Left ventricle myocardium inferior (tissue), 1 donor: Measurements from ENCODE around the gene PDE8A. TPM values are rescaled to one million over a fixed set of nuclear protein-coding genes. Genes with fewer than 3 reads are reported as not detected.

Source experiments
- DNase-seq: peaks from one replicate; pipeline ENCODE4 v3.0.0-alpha.2; 2020
- H3K27ac ChIP-seq: fragments of 200-600 bp; replicated peaks from 2 replicates; pipeline ENCODE4 v1.8.0; 2021
- H3K27me3 ChIP-seq: fragments of 200-600 bp; 2 replicates; pipeline ENCODE4 v1.8.0; 2021; ENCODE audit warnings: low read depth
- H3K36me3 ChIP-seq: fragments of 200-600 bp; 2 replicates; pipeline ENCODE4 v1.8.0; 2021
- H3K4me1 ChIP-seq: fragments of 200-600 bp; 2 replicates; pipeline ENCODE4 v1.8.0; 2021
- H3K4me3 ChIP-seq: fragments of 200-600 bp; 2 replicates; pipeline ENCODE4 v1.8.0; 2021; ENCODE audit warnings: mild to moderate bottlenecking, moderate library complexity
- H3K9me3 ChIP-seq: fragments of 200-600 bp; replicated peaks from 2 replicates; pipeline ENCODE4 v1.8.0; 2021
- intact Hi-C: fragments of 100-400 bp; cut with micrococcal nuclease; formaldehyde crosslinking; loops from one replicate; pipeline ENCODE4 v1.11.0; 2022
- total RNA-seq: library from RNA; stranded (reverse); fragmentation: NEBNext Ultra II Directional; extraction: Animal tissue kit (Norgen Biotek cat#: 25700); gene quantifications from one replicate; pipeline ENCODE4 v1.2.1, GENCODE V29; 2021
- TF ChIP-seq, protein P1 (sequence below): fragments of 200-600 bp; IDR thresholded peaks from 2 replicates; pipeline ENCODE4 v1.8.0; 2021; ENCODE audit warnings: antibody characterized with exemption, mild to moderate bottlenecking, borderline replicate concordance
- donor health status: DM: no; HTN: yes; CAD: no; lungs with severe emphysema.

The PDE8A gene
- total RNA-seq, 1 donor from 2014 or later = 17.8 TPM

DNA sequence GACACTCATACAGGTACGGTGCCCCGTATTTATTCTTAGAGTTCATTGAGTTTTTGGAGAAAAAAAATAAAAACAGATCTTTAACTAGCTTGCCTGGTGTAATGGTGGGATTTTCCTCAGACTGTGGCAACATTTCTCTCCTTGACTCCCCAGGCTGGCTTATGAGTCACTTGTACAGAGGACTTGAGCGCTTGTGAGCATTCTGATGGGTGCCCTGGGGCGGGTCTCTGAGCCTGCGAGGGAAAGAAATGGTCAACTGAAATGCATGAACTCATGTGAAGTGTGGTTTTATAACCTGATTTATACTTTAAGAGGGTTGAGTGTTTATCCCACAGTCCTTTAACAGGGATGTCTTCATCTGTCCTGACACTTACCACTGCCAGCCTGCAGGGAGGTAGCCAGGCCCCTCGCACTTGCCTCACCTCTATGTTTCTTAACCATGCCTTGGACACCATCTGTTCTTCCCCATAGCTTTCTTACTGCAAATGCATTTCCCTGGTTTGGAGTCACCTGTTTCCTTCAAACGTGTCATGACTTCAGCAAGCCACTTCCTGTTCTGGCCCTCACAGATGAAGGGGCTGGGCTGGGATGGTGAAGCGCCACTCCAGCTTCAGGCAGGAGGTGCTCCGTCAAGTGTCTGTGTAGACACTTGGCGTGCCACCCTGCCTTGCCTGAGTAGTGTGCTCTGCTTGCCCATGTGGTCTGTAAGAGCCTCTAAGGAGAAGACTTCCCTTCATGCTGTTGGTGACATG is 118.7 kb downstream of the PDE8A start:
- intact Hi-C loops = no loop called here
- Histone ChIP-seq H3K4me1 (no peaks in the 10 kb centered on the region), H3K9me3 (no peaks in the 10 kb centered on the region), H3K27me3 (no peaks in the 10 kb centered on the region), H3K4me3 (no peak overlapping the region), H3K27ac (no peak overlapping the region), H3K36me3 (peaks cover 41% of the 10 kb centered on the region)
- no peak for DNase-seq
- TF ChIP-seq, protein P1, sequence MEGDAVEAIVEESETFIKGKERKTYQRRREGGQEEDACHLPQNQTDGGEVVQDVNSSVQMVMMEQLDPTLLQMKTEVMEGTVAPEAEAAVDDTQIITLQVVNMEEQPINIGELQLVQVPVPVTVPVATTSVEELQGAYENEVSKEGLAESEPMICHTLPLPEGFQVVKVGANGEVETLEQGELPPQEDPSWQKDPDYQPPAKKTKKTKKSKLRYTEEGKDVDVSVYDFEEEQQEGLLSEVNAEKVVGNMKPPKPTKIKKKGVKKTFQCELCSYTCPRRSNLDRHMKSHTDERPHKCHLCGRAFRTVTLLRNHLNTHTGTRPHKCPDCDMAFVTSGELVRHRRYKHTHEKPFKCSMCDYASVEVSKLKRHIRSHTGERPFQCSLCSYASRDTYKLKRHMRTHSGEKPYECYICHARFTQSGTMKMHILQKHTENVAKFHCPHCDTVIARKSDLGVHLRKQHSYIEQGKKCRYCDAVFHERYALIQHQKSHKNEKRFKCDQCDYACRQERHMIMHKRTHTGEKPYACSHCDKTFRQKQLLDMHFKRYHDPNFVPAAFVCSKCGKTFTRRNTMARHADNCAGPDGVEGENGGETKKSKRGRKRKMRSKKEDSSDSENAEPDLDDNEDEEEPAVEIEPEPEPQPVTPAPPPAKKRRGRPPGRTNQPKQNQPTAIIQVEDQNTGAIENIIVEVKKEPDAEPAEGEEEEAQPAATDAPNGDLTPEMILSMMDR = no peak

DNA sequence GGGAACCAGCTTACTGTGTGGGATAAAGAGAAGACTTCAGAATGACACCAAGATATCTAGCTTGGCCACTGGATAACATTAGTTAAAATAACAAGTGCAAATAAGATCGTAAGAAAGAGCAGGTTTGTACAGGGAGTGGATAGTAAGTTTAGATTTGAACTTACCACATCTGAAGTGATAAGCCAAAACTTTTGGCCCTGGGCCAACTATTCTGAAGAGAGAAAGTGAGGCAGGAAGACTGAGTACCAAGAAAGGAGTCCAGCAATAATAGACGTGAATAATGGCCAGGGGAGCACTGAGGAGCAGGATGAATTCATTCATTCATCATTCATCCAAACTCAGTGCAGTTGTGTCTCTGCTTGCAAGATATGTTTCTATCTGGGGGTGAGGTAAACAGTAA is 122.9 kb downstream of the PDE8A start:
- H3K27me3 ChIP-seq = no peaks in the 10 kb centered on the region

DNA sequence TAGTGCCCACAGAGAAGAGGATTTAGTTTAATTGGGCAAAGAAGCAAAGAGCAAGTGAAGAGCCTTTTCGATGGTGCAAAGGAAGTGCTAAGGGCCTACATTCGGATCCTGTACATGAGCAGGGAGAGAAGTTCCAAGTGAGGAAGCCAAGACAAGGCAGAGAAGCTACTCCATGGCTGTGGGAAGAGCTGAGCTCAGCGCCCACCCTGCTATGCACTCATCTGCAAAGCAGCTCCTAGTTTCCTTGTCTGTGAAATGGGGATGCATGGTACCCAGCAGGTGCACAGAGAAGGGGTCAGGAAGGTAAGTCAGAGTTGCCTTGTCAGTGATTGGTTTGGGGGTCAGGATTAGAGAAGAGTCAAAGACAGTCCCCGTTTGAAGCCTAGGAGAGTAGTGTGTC is 126.5 kb downstream of the PDE8A start:
- Histone ChIP-seq H3K9me3 (no peaks in the 10 kb centered on the region), H3K27me3 (no peaks in the 10 kb centered on the region), H3K36me3 (peaks cover 21% of the 10 kb centered on the region), H3K4me3 (no peak overlapping the region), H3K4me1 (no peaks in the 10 kb centered on the region), H3K27ac (no peak overlapping the region)
- DNase-seq = no peak
- intact Hi-C loops = no loop called here
- TF ChIP-seq, protein P1 = no peak

More for the DNA sequence above, 122.9 kb downstream of the PDE8A start:
- TF ChIP-seq, protein P1 = no peak
- intact Hi-C loops = no loop called here
- Histone ChIP-seq H3K9me3 (no peaks in the 10 kb centered on the region), H3K27ac (no peak overlapping the region), H3K36me3 (peaks cover 27% of the 10 kb centered on the region), H3K4me1 (no peaks in the 10 kb centered on the region), H3K4me3 (no peak overlapping the region)
- no peak for DNase-seq

DNA sequence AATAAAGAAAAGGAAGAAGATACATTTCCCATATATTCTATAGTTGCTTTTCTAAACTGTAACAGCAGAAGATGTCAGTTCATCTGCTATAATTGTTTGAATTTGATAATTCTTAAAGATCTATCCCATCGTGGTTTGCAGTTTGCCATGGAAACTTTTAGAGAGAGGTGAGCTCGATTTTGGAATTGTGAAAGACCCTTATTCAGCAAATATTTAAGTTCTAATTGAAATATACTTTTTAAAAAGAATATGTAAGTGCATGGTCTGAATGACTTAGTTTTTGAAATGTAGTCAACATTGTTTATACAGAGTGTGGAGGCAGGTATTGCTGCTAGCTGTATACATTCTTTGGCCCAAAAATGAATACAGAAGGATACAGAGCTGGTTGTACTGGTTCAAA is 127.7 kb downstream of the PDE8A start:
- Histone ChIP-seq H3K4me3 (no peak overlapping the region), H3K27ac (no peak overlapping the region), H3K27me3 (no peaks in the 10 kb centered on the region), H3K9me3 (no peaks in the 10 kb centered on the region), H3K4me1 (no peaks in the 10 kb centered on the region), H3K36me3 (peaks cover 33% of the 10 kb centered on the region)
- intact Hi-C loops = no loop called here
- TF ChIP-seq, protein P1 = no peak
- no peak for DNase-seq

DNA sequence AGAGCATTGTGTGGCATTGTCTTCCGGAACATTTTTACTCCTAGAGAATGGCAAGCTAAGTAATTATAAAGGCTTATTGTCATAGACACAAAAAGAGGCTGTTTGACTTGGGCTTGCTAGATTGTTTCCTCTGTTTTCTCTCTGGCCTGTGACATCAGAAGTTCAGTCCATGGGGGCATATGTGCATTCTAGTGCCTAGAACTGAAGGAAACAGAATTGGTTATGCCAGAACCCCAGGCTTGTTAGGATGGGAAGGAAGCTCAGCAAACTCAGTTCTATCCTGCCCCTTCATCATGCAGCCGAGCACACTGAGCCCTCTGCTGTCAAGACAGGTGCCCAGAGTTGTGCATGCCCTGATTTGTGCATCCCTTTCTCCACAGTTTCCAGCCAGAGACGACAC is 131.3 kb downstream of the PDE8A start:
- no peak overlapping the region for H3K27ac ChIP-seq
- H3K4me1 ChIP-seq = peaks cover 10% of the 10 kb centered on the region
- H3K27me3 ChIP-seq = no peaks in the 10 kb centered on the region
- H3K4me3 ChIP-seq = no peak overlapping the region
- TF ChIP-seq, protein P1 = no peak
- intact Hi-C loops = no loop called here
- peaks cover 67% of the 10 kb centered on the region for H3K36me3 ChIP-seq
- no peak for DNase-seq
- no peaks in the 10 kb centered on the region for H3K9me3 ChIP-seq
